Measurements from ENCODE around the gene PRTFDC1. TPM values are rescaled to one million over a fixed set of nuclear protein-coding genes. Genes with fewer than 3 reads are reported as not detected.

The PRTFDC1 gene
- total and polyA plus RNA-seq, 2 of the 8 experiments (the other 6 are each of a cell fraction or from before 2014, with no cell fraction given): 5.9 to 6.6 TPM

GRCh38 chr10:24959382-24959730, 7.0 kb upstream of the PRTFDC1 start:
- H2AFZ ChIP-seq (ENCODE audit: low read length): no peak overlapping the region
- no peak overlapping the region for H4K8ac ChIP-seq (ENCODE audit: extremely low read depth, insufficient read depth, low read length)
- no peak overlapping the region for H2BK12ac ChIP-seq (ENCODE audit: low read depth, low read length)
- no peaks in the 10 kb centered on the region for H3K79me1 ChIP-seq (ENCODE audit: low read depth, low read length)
- H3K14ac ChIP-seq (ENCODE audit: insufficient read length): no peak overlapping the region
- H3K4me1 ChIP-seq (replicated peaks in 1 of 4; ENCODE audit: control insufficient read depth in 3 of 4, insufficient read depth in 4 of 4, low read length in 3 of 4): peaks cover 0 to 6% (median 3%) of the 10 kb centered on the region in 4 experiments; a peak in 2 of 7 replicates
- H4K91ac ChIP-seq (replicated peaks; ENCODE audit: insufficient read length, low read length): no peak overlapping the region
- H2BK5ac ChIP-seq (ENCODE audit: low read depth, low read length): no peak overlapping the region
- H4K20me1 ChIP-seq (replicated peaks in 1 of 2; ENCODE audit: control insufficient read depth in 1 of 2, insufficient read depth in 2 of 2, low read length in 2 of 2): no peaks in the 10 kb centered on the region
- ChIA-PET CTCF (ENCODE audit: partially characterized antibody) (interaction anchor here (1.4 kb wide), 1 partner anchor 316 kb away, joined by 3 read pairs; no protein-coding TSS in a partner anchor), POLR2A (ENCODE audit: partially characterized antibody) (interaction anchor here (0.9 kb wide), 1 partner anchor 14 kb away, joined by 4 read pairs; no protein-coding TSS in a partner anchor)
- H3K36me3 ChIP-seq (ENCODE audit: control insufficient read depth in 2 of 4, insufficient read depth in 4 of 4, low read length in 3 of 4): no peaks in the 10 kb centered on the region
- H4K5ac ChIP-seq (ENCODE audit: insufficient read length, low read depth, low read length): no peak overlapping the region
- H3K56ac ChIP-seq (replicated peaks; ENCODE audit: insufficient read length, low read depth, low read length): no peak overlapping the region
- no peak overlapping the region for H2BK15ac ChIP-seq (ENCODE audit: low read length)
- no peak overlapping the region for H3K4me2 ChIP-seq (ENCODE audit: insufficient read depth in 1 of 2, low read depth in 2 of 2, low read length in 2 of 2)
- H3K27ac ChIP-seq (ENCODE audit: low read depth, low read length): no peak overlapping the region
- TF ChIP-seq CHD2 (IDR thresholded peaks at IDR 0.05; ENCODE audit: low read length): no peak
- TF ChIP-seq TAF1 (IDR thresholded peaks at IDR 0.05; ENCODE audit: low read depth, low read length): no peak
- no peak for TF ChIP-seq TCF12 (IDR thresholded peaks at IDR 0.05; ENCODE audit: low read depth, low read length)
- no peak for TF ChIP-seq TAF7 (optimal IDR thresholded peaks at IDR 0.05; ENCODE audit: borderline replicate concordance, low read depth, low read length)
- TF ChIP-seq, protein P1, sequence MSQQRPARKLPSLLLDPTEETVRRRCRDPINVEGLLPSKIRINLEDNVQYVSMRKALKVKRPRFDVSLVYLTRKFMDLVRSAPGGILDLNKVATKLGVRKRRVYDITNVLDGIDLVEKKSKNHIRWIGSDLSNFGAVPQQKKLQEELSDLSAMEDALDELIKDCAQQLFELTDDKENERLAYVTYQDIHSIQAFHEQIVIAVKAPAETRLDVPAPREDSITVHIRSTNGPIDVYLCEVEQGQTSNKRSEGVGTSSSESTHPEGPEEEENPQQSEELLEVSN (IDR thresholded peaks at IDR 0.05): no peak
- no peak for TF ChIP-seq SAP30 (IDR thresholded peaks at IDR 0.05; ENCODE audit: insufficient read depth, insufficient replicate concordance, low read length)
- TF ChIP-seq RAD21 (IDR thresholded peaks at IDR 0.05 in 1 of 2, conservative IDR thresholded peaks at IDR 0.05 in 1 of 2; ENCODE audit: low read depth in 2 of 2, low read length in 2 of 2): no peak
- no peak for TF ChIP-seq YY1 (IDR thresholded peaks at IDR 0.05; ENCODE audit: low read depth, low read length)
- H3K4ac ChIP-seq (replicated peaks; ENCODE audit: insufficient read length, low read depth, low read length): no peak overlapping the region
- DNase-seq (ENCODE audit: low read depth in 1 of 2, low spot score in 2 of 2): no peak
- H3K79me2 ChIP-seq (ENCODE audit: control insufficient read depth in 1 of 2, insufficient read depth in 2 of 2, low read length in 2 of 2): no peaks in the 10 kb centered on the region
- no peak overlapping the region for H2BK20ac ChIP-seq (ENCODE audit: low read length)
- H3K23me2 ChIP-seq (ENCODE audit: low read depth, low read length): no peaks in the 10 kb centered on the region
- H2BK120ac ChIP-seq (replicated peaks; ENCODE audit: low read depth, low read length): no peak overlapping the region
- FAIRE-seq: no peak
- no peaks in the 10 kb centered on the region for H3K27me3 ChIP-seq (replicated peaks in 1 of 4; ENCODE audit: control insufficient read depth in 3 of 4, extremely low read depth in 1 of 4, insufficient read depth in 3 of 4, low read length in 3 of 4)
- no peak overlapping the region for H2AK5ac ChIP-seq (ENCODE audit: low read depth, low read length)
- no peak overlapping the region for H3K18ac ChIP-seq (ENCODE audit: extremely low read depth, low read length)
- no peak overlapping the region for H3K4me3 ChIP-seq (ENCODE audit: extremely low read depth in 1 of 4, insufficient read depth in 2 of 4, low read depth in 3 of 4, low read length in 4 of 4)
- 89% methylated on average over 3 of the region's 3 CpGs; no CpG with 5 or more reads in 1 of the 2 experiments for WGBS, 2 experiments (ENCODE audit: extremely low coverage in 1 of 2, insufficient coverage in 1 of 2, insufficient read length in 1 of 2, insufficient replicate concordance in 2 of 2, low coverage in 1 of 2, low lambda C conversion rate in 2 of 2, missing lambda C conversion rate in 1 of 2)
- H3K9me3 ChIP-seq (ENCODE audit: insufficient read depth in 2 of 2, low read depth in 1 of 2, low read length in 1 of 2): no peaks in the 10 kb centered on the region
- H3K23ac ChIP-seq (ENCODE audit: insufficient read length): no peak overlapping the region
- no peak overlapping the region for H3K9ac ChIP-seq (replicated peaks in 1 of 4; ENCODE audit: extremely low read depth in 1 of 4, low read depth in 3 of 4, low read length in 3 of 4)

All from H1 (cell line).